ENCODE measurements around the gene DPYSL5.

DPYSL5 gene

GRCh38 chr2:26915316-26915715, 67.4 kb downstream of the DPYSL5 start:
- H3K27ac ChIP-seq (ENCODE audit: low read depth, low read length) = no peak overlapping the region
- no peak for DNase-seq
- no peak overlapping the region for H3K4ac ChIP-seq (ENCODE audit: low read depth, low read length)
- no peaks in the 10 kb centered on the region for H3K27me3 ChIP-seq (ENCODE audit: insufficient read depth, low read length, poor library complexity)
- no peak overlapping the region for H3K4me2 ChIP-seq (ENCODE audit: low read length)
- no peak overlapping the region for H3K18ac ChIP-seq (ENCODE audit: low read length)
- no CpG with 5 or more reads among the region's 5 CpGs for WGBS (ENCODE audit: extremely low coverage, insufficient coverage, low lambda C conversion rate)
- H3K79me2 ChIP-seq (ENCODE audit: control insufficient read depth, insufficient read depth, low read length) = no peaks in the 10 kb centered on the region
- H3K56ac ChIP-seq (ENCODE audit: low read length) = no peak overlapping the region
- H3K9ac ChIP-seq (ENCODE audit: low read length) = no peak overlapping the region
- no peak overlapping the region for H3K4me3 ChIP-seq (ENCODE audit: low read length)
- H3K79me1 ChIP-seq (ENCODE audit: low read length) = no peaks in the 10 kb centered on the region
- H2BK5ac ChIP-seq (ENCODE audit: low read length) = no peak overlapping the region
- no peak overlapping the region for H3K23ac ChIP-seq (ENCODE audit: low read length)
- no peak overlapping the region for H2BK120ac ChIP-seq (ENCODE audit: low read depth, low read length)
- H2AK5ac ChIP-seq (ENCODE audit: low read length) = no peak overlapping the region
- no peak overlapping the region for H4K5ac ChIP-seq (ENCODE audit: low read length)
- H2BK15ac ChIP-seq (replicated peaks; ENCODE audit: low read depth) = no peak overlapping the region
- no peak overlapping the region for H4K8ac ChIP-seq (ENCODE audit: low read depth, low read length)
- H3K4me1 ChIP-seq (ENCODE audit: control insufficient read depth, low read depth, low read length) = no peaks in the 10 kb centered on the region
- H3K36me3 ChIP-seq (ENCODE audit: control insufficient read depth, insufficient read depth, low read length) = no peaks in the 10 kb centered on the region

- Histone ChIP-seq H3K18ac (ENCODE audit: low read length) (no peak overlapping the region), H3K4me2 (ENCODE audit: low read length) (no peak overlapping the region), H3K23ac (ENCODE audit: low read length) (no peak overlapping the region), H2BK120ac (ENCODE audit: low read depth, low read length) (no peak overlapping the region), H3K4me3 (ENCODE audit: low read length) (no peak overlapping the region), H4K8ac (ENCODE audit: low read depth, low read length) (no peak overlapping the region), H3K79me2 (ENCODE audit: control insufficient read depth, insufficient read depth, low read length) (no peaks in the 10 kb centered on the region), H3K79me1 (ENCODE audit: low read length) (no peaks in the 10 kb centered on the region), H2AK5ac (ENCODE audit: low read length) (no peak overlapping the region), H3K4ac (ENCODE audit: low read depth, low read length) (no peak overlapping the region), H3K9ac (ENCODE audit: low read length) (no peak overlapping the region), H3K27me3 (ENCODE audit: insufficient read depth, low read length, poor library complexity) (no peaks in the 10 kb centered on the region), H3K4me1 (ENCODE audit: control insufficient read depth, low read depth, low read length) (no peaks in the 10 kb centered on the region), H3K27ac (ENCODE audit: low read depth, low read length) (no peak overlapping the region), H2BK5ac (ENCODE audit: low read length) (no peak overlapping the region), H3K56ac (ENCODE audit: low read length) (no peak overlapping the region), H3K36me3 (ENCODE audit: control insufficient read depth, insufficient read depth, low read length) (no peaks in the 10 kb centered on the region), H2BK15ac (replicated peaks; ENCODE audit: low read depth) (no peak overlapping the region), H4K5ac (ENCODE audit: low read length) (no peak overlapping the region)
- no CpG with 5 or more reads among the region's 7 CpGs for WGBS (ENCODE audit: extremely low coverage, insufficient coverage, low lambda C conversion rate)
- no peak for DNase-seq
Observed at GRCh38 chr2:26916128-26916692, 68.3 kb downstream of the DPYSL5 start.

GRCh38 chr2:26917135-26917836, 69.4 kb downstream of the DPYSL5 start:
- Histone ChIP-seq H2BK5ac (ENCODE audit: low read length) (no peak overlapping the region), H3K23ac (ENCODE audit: low read length) (no peak overlapping the region), H3K27ac (ENCODE audit: low read depth, low read length) (no peak overlapping the region), H3K27me3 (ENCODE audit: insufficient read depth, low read length, poor library complexity) (no peaks in the 10 kb centered on the region), H3K79me1 (ENCODE audit: low read length) (no peaks in the 10 kb centered on the region), H2BK15ac (replicated peaks; ENCODE audit: low read depth) (no peak overlapping the region), H3K4me1 (ENCODE audit: control insufficient read depth, low read depth, low read length) (no peaks in the 10 kb centered on the region), H4K5ac (ENCODE audit: low read length) (no peak overlapping the region), H3K4ac (ENCODE audit: low read depth, low read length) (no peak overlapping the region), H3K56ac (ENCODE audit: low read length) (no peak overlapping the region), H4K8ac (ENCODE audit: low read depth, low read length) (no peak overlapping the region), H3K4me2 (ENCODE audit: low read length) (no peak overlapping the region), H3K18ac (ENCODE audit: low read length) (no peak overlapping the region), H2AK5ac (ENCODE audit: low read length) (no peak overlapping the region), H3K9ac (ENCODE audit: low read length) (no peak overlapping the region), H3K36me3 (ENCODE audit: control insufficient read depth, insufficient read depth, low read length) (no peaks in the 10 kb centered on the region), H3K4me3 (ENCODE audit: low read length) (no peak overlapping the region), H2BK120ac (ENCODE audit: low read depth, low read length) (no peak overlapping the region), H3K79me2 (ENCODE audit: control insufficient read depth, insufficient read depth, low read length) (no peaks in the 10 kb centered on the region)
- no CpG with 5 or more reads among the region's 5 CpGs for WGBS (ENCODE audit: extremely low coverage, insufficient coverage, low lambda C conversion rate)
- no peak for DNase-seq

- no CpG with 5 or more reads among the region's 5 CpGs for WGBS (ENCODE audit: extremely low coverage, insufficient coverage, low lambda C conversion rate)
Observed at GRCh38 chr2:26921323-26921722, 73.4 kb downstream of the DPYSL5 start.

GRCh38 chr2:26922405-26923188, 74.7 kb downstream of the DPYSL5 start:
- H3K56ac ChIP-seq (ENCODE audit: low read length) = no peak overlapping the region

More at GRCh38 chr2:26921323-26921722, 73.4 kb downstream of the DPYSL5 start:
- H3K23ac ChIP-seq (ENCODE audit: low read length) = no peak overlapping the region
- no peak overlapping the region for H3K9ac ChIP-seq (ENCODE audit: low read length)
- no peak overlapping the region for H4K8ac ChIP-seq (ENCODE audit: low read depth, low read length)
- H3K79me1 ChIP-seq (ENCODE audit: low read length) = no peaks in the 10 kb centered on the region
- no peak overlapping the region for H3K18ac ChIP-seq (ENCODE audit: low read length)
- no peak overlapping the region for H2BK15ac ChIP-seq (replicated peaks; ENCODE audit: low read depth)
- no peak for DNase-seq
- H3K36me3 ChIP-seq (ENCODE audit: control insufficient read depth, insufficient read depth, low read length) = no peaks in the 10 kb centered on the region
- H3K4me3 ChIP-seq (ENCODE audit: low read length) = no peak overlapping the region
- no peaks in the 10 kb centered on the region for H3K4me1 ChIP-seq (ENCODE audit: control insufficient read depth, low read depth, low read length)
- H2BK5ac ChIP-seq (ENCODE audit: low read length) = no peak overlapping the region
- no peak overlapping the region for H3K27ac ChIP-seq (ENCODE audit: low read depth, low read length)
- H3K4me2 ChIP-seq (ENCODE audit: low read length) = no peak overlapping the region
- no peak overlapping the region for H2BK120ac ChIP-seq (ENCODE audit: low read depth, low read length)
- H3K27me3 ChIP-seq (ENCODE audit: insufficient read depth, low read length, poor library complexity) = no peaks in the 10 kb centered on the region
- no peak overlapping the region for H3K56ac ChIP-seq (ENCODE audit: low read length)
- H2AK5ac ChIP-seq (ENCODE audit: low read length) = no peak overlapping the region
- H3K79me2 ChIP-seq (ENCODE audit: control insufficient read depth, insufficient read depth, low read length) = no peaks in the 10 kb centered on the region
- no peak overlapping the region for H3K4ac ChIP-seq (ENCODE audit: low read depth, low read length)
- H4K5ac ChIP-seq (ENCODE audit: low read length) = no peak overlapping the region

More at GRCh38 chr2:26922405-26923188, 74.7 kb downstream of the DPYSL5 start:
- H3K79me2 ChIP-seq (ENCODE audit: control insufficient read depth, insufficient read depth, low read length) = no peaks in the 10 kb centered on the region
- no peak overlapping the region for H4K5ac ChIP-seq (ENCODE audit: low read length)
- no peak overlapping the region for H2BK15ac ChIP-seq (replicated peaks; ENCODE audit: low read depth)
- no peak overlapping the region for H2BK120ac ChIP-seq (ENCODE audit: low read depth, low read length)
- no peaks in the 10 kb centered on the region for H3K4me1 ChIP-seq (ENCODE audit: control insufficient read depth, low read depth, low read length)
- H3K4ac ChIP-seq (ENCODE audit: low read depth, low read length) = no peak overlapping the region
- no peak overlapping the region for H3K4me3 ChIP-seq (ENCODE audit: low read length)
- no peak overlapping the region for H3K4me2 ChIP-seq (ENCODE audit: low read length)
- no peaks in the 10 kb centered on the region for H3K36me3 ChIP-seq (ENCODE audit: control insufficient read depth, insufficient read depth, low read length)
- H2AK5ac ChIP-seq (ENCODE audit: low read length) = no peak overlapping the region
- H3K23ac ChIP-seq (ENCODE audit: low read length) = no peak overlapping the region
- H2BK5ac ChIP-seq (ENCODE audit: low read length) = no peak overlapping the region
- WGBS (ENCODE audit: extremely low coverage, insufficient coverage, low lambda C conversion rate) = no CpG with 5 or more reads among the region's 8 CpGs
- no peak overlapping the region for H4K8ac ChIP-seq (ENCODE audit: low read depth, low read length)
- H3K27ac ChIP-seq (ENCODE audit: low read depth, low read length) = no peak overlapping the region
- no peak overlapping the region for H3K18ac ChIP-seq (ENCODE audit: low read length)
- no peak overlapping the region for H3K9ac ChIP-seq (ENCODE audit: low read length)
- no peaks in the 10 kb centered on the region for H3K79me1 ChIP-seq (ENCODE audit: low read length)
- no peaks in the 10 kb centered on the region for H3K27me3 ChIP-seq (ENCODE audit: insufficient read depth, low read length, poor library complexity)
- peak; percentile 79 for DNase-seq

All from mesendoderm (in vitro differentiated cells).